GM19372 (cell line): ENCODE measurements around the gene FBXO3.
"Not testable (repeated sequence)": the region's sequence is repeated elsewhere in the genome, so short reads cannot be mapped to it uniquely, and the experiment has no call there.

ENCODE experiments used
- ATAC-seq: cut with Tn5 transposase; IDR thresholded peaks from one replicate; pipeline ENCODE4 v1.9.1; 2021; ENCODE audit warnings: mild to moderate bottlenecking, low read depth, moderate library complexity; ENCODE audit not compliant: unreplicated experiment

The FBXO3 gene

GRCh38 chr11:33773987-33774735, at the start of gene FBXO3:
Gene FBXO3 (minus strand): TSS chr11:33774520. CDS start chr11:33774497, 23 bp downstream.
- peak; percentile 65 for ATAC-seq

GRCh38 chr11:33822981-33823380, 48.7 kb upstream of the FBXO3 start:
- ATAC-seq: not testable (repeated sequence)

- no peak for ATAC-seq
Measured at GRCh38 chr11:33819278-33820035, 45.1 kb upstream of the FBXO3 start.

- ATAC-seq: no peak
Measured at GRCh38 chr11:33808228-33808828, 34.0 kb upstream of the FBXO3 start.

GRCh38 chr11:33804471-33804870, 30.2 kb upstream of the FBXO3 start:
- no peak for ATAC-seq

GRCh38 chr11:33802194-33802950, 28.1 kb upstream of the FBXO3 start:
- ATAC-seq: no peak

GRCh38 chr11:33801821-33802193, 27.5 kb upstream of the FBXO3 start:
- no peak for ATAC-seq

GRCh38 chr11:33797879-33798278, 23.6 kb upstream of the FBXO3 start:
- ATAC-seq: no peak

GRCh38 chr11:33790040-33790439, 15.7 kb upstream of the FBXO3 start:
- ATAC-seq: no peak

GRCh38 chr11:33788095-33788494, 13.8 kb upstream of the FBXO3 start:
- not testable (repeated sequence) for ATAC-seq

GRCh38 chr11:33787076-33787475, 12.8 kb upstream of the FBXO3 start:
- no peak for ATAC-seq

GRCh38 chr11:33785609-33786008, 11.3 kb upstream of the FBXO3 start:
- no peak for ATAC-seq

- ATAC-seq: no peak
Measured at GRCh38 chr11:33779849-33780528, 5.7 kb upstream of the FBXO3 start.

GRCh38 chr11:33778675-33779074, 4.4 kb upstream of the FBXO3 start:
- ATAC-seq: no peak

GRCh38 chr11:33777906-33778305, 3.6 kb upstream of the FBXO3 start:
- no peak for ATAC-seq

GRCh38 chr11:33775832-33776470, 1.6 kb upstream of the FBXO3 start:
- ATAC-seq: no peak

GRCh38 chr11:33775467-33775807, 1.1 kb upstream of the FBXO3 start:
- no peak for ATAC-seq

- no peak for ATAC-seq
Measured at GRCh38 chr11:33774736-33775466, 581 bp upstream of the FBXO3 start.

GRCh38 chr11:33773404-33773986, 825 bp downstream of the FBXO3 start:
- ATAC-seq: no peak
